Liver (tissue), 3 donors: ENCODE measurements around the gene ANKRD36.
"Not testable (repeated sequence)": the region's sequence is repeated elsewhere in the genome, so short reads cannot be mapped to it uniquely, and the experiment has no call there.

Experiments
- ATF3 ChIP-seq: IDR thresholded peaks from 2 replicates; pipeline ENCODE4 v1.6.1; 2016; ENCODE audit warnings: antibody characterized with exemption
- EGR1 ChIP-seq, 2 donors: IDR thresholded peaks; 2 replicates each; pipeline ENCODE4 v1.6.1; 2016 to 2018; ENCODE audit warnings: antibody characterized with exemption in 2 of 2, low read depth in 2 of 2
- GABPA ChIP-seq, 2 donors: IDR thresholded peaks in 1 of 2; conservative IDR thresholded peaks in 1 of 2; 2 replicates each; pipeline ENCODE4 v1.6.1; 2016; ENCODE audit warnings: antibody characterized with exemption in 2 of 2, mild to moderate bottlenecking in 1 of 2, moderate library complexity in 1 of 2
- HNF4G ChIP-seq: IDR thresholded peaks from 2 replicates; pipeline ENCODE4 v1.6.1; 2016; ENCODE audit warnings: antibody characterized with exemption
- JUND ChIP-seq, 2 donors: IDR thresholded peaks; 2 replicates each; pipeline ENCODE4 v1.6.1; 2016; ENCODE audit warnings: antibody characterized with exemption in 2 of 2
- MAX ChIP-seq: IDR thresholded peaks from 2 replicates; pipeline ENCODE4 v1.6.1; 2016; ENCODE audit warnings: antibody characterized with exemption
- NR2F2 ChIP-seq: IDR thresholded peaks from 2 replicates; pipeline ENCODE4 v1.6.1; 2016; ENCODE audit warnings: antibody characterized with exemption
- RAD21 ChIP-seq, 2 donors: IDR thresholded peaks; 2 replicates each; pipeline ENCODE4 v1.6.1; 2016; ENCODE audit warnings: antibody characterized with exemption in 2 of 2, mild to moderate bottlenecking in 2 of 2
- RXRA ChIP-seq, 2 donors: IDR thresholded peaks; 2 replicates each; pipeline ENCODE4 v1.6.1; 2017 to 2018; ENCODE audit warnings: antibody characterized with exemption in 2 of 2, mild to moderate bottlenecking in 1 of 2
- SP1 ChIP-seq: IDR thresholded peaks from 2 replicates; pipeline ENCODE4 v1.6.1; 2018; ENCODE audit warnings: antibody characterized with exemption, mild to moderate bottlenecking
- TAF1 ChIP-seq: conservative IDR thresholded peaks from 2 replicates; pipeline ENCODE4 v1.6.1; 2016; ENCODE audit warnings: antibody characterized with exemption, mild to moderate bottlenecking
- YY1 ChIP-seq: IDR thresholded peaks from 2 replicates; pipeline ENCODE4 v1.6.1; 2016; ENCODE audit warnings: antibody characterized with exemption, mild to moderate bottlenecking
- TF ChIP-seq, protein P1 (sequence below): fragments of 150-350 bp; IDR thresholded peaks from 2 replicates; pipeline ENCODE4 v1.5.1; 2017; ENCODE audit warnings: improper control_type of control experiment, low read depth, low read length; ENCODE audit not compliant: missing input control
- TF ChIP-seq, protein P2 (sequence below): IDR thresholded peaks from 2 replicates; pipeline ENCODE4 v1.6.1; 2016; ENCODE audit warnings: antibody characterized with exemption, mild to moderate bottlenecking
- donor health status: healthy.
- donor health status: healthy.

- TF ChIP-seq, protein P1, sequence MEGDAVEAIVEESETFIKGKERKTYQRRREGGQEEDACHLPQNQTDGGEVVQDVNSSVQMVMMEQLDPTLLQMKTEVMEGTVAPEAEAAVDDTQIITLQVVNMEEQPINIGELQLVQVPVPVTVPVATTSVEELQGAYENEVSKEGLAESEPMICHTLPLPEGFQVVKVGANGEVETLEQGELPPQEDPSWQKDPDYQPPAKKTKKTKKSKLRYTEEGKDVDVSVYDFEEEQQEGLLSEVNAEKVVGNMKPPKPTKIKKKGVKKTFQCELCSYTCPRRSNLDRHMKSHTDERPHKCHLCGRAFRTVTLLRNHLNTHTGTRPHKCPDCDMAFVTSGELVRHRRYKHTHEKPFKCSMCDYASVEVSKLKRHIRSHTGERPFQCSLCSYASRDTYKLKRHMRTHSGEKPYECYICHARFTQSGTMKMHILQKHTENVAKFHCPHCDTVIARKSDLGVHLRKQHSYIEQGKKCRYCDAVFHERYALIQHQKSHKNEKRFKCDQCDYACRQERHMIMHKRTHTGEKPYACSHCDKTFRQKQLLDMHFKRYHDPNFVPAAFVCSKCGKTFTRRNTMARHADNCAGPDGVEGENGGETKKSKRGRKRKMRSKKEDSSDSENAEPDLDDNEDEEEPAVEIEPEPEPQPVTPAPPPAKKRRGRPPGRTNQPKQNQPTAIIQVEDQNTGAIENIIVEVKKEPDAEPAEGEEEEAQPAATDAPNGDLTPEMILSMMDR: peak; percentile 75
- not testable (repeated sequence) for TF ChIP-seq JUND (IDR thresholded peaks at IDR 0.05); EGR1 (IDR thresholded peaks at IDR 0.05; ENCODE audit: low read depth in 2 of 2); SP1; RXRA (IDR thresholded peaks at IDR 0.05); YY1; TAF1; NR2F2; GABPA (IDR thresholded peaks at IDR 0.05 in 1 of 2, conservative IDR thresholded peaks at IDR 0.05 in 1 of 2); ATF3; HNF4G
- TF ChIP-seq RAD21 (IDR thresholded peaks at IDR 0.05) (peak; percentile 88), MAX (peak; percentile 19)
- TF ChIP-seq, protein P2, sequence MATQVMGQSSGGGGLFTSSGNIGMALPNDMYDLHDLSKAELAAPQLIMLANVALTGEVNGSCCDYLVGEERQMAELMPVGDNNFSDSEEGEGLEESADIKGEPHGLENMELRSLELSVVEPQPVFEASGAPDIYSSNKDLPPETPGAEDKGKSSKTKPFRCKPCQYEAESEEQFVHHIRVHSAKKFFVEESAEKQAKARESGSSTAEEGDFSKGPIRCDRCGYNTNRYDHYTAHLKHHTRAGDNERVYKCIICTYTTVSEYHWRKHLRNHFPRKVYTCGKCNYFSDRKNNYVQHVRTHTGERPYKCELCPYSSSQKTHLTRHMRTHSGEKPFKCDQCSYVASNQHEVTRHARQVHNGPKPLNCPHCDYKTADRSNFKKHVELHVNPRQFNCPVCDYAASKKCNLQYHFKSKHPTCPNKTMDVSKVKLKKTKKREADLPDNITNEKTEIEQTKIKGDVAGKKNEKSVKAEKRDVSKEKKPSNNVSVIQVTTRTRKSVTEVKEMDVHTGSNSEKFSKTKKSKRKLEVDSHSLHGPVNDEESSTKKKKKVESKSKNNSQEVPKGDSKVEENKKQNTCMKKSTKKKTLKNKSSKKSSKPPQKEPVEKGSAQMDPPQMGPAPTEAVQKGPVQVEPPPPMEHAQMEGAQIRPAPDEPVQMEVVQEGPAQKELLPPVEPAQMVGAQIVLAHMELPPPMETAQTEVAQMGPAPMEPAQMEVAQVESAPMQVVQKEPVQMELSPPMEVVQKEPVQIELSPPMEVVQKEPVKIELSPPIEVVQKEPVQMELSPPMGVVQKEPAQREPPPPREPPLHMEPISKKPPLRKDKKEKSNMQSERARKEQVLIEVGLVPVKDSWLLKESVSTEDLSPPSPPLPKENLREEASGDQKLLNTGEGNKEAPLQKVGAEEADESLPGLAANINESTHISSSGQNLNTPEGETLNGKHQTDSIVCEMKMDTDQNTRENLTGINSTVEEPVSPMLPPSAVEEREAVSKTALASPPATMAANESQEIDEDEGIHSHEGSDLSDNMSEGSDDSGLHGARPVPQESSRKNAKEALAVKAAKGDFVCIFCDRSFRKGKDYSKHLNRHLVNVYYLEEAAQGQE: not testable (repeated sequence)
Observed at GRCh38 chr2:97112320-97113049, 468 bp upstream of the ANKRD36 start.
